Upper lobe of right lung (tissue), 1 donor: ENCODE measurements around the gene YPEL1. TPM values are rescaled to one million over a fixed set of nuclear protein-coding genes. Genes with fewer than 3 reads are reported as not detected.

Experiments
- ATAC-seq: fragments of 200-7000 bp; cut with Tn5 transposase; one replicate; pipeline ENCODE4 v1.9.1; 2020; ENCODE audit warnings: mild to moderate bottlenecking, moderate library complexity
- DNase-seq: peaks from one replicate; pipeline ENCODE4 v3.0.0-alpha.2; 2020
- H3K27ac ChIP-seq: fragments of 200-600 bp; one replicate; pipeline ENCODE4 v1.8.0; 2022
- H3K27me3 ChIP-seq: fragments of 200-600 bp; one replicate; pipeline ENCODE4 v1.8.0; 2022; ENCODE audit warnings: mild to moderate bottlenecking
- H3K36me3 ChIP-seq: fragments of 200-600 bp; one replicate; pipeline ENCODE4 v1.8.0; 2022
- H3K4me1 ChIP-seq: fragments of 200-600 bp; one replicate; pipeline ENCODE4 v1.8.0; 2022
- H3K4me3 ChIP-seq: fragments of 200-600 bp; one replicate; pipeline ENCODE4 v1.8.0; 2022; ENCODE audit warnings: mild to moderate bottlenecking
- H3K9me3 ChIP-seq: fragments of 200-600 bp; one replicate; pipeline ENCODE4 v1.8.0; 2022
- CTCF ChIP-seq: fragments of 200-600 bp; IDR thresholded peaks from one replicate; pipeline ENCODE4 v1.8.0; 2022; ENCODE audit warnings: antibody characterized with exemption
- intact Hi-C: fragments of 100-400 bp; cut with DNase I; formaldehyde crosslinking; loops from one replicate; pipeline ENCODE4 v1.11.0; 2022
- total RNA-seq: library from RNA; stranded (reverse); fragmentation: NEBNext Ultra II Directional; extraction: Animal tissue kit (Norgen Biotek cat#: 25700); gene quantifications from one replicate; pipeline ENCODE4 v1.2.1, GENCODE V29; 2021
- donor health status: DM: no; HTN: yes; CAD: no; lungs with severe emphysema.

YPEL1 gene
- total RNA-seq, 1 donor from 2014 or later: 6.7 TPM

GRCh38 chr22:21714786-21715185 lies 20.8 kb downstream of the YPEL1 start:
- TF ChIP-seq CTCF: no peak
- ATAC-seq (no peak), DNase-seq (no peak)
- Histone ChIP-seq H3K27ac (no peak overlapping the region), H3K36me3 (no peaks in the 10 kb centered on the region), H3K4me3 (no peak overlapping the region), H3K27me3 (no peaks in the 10 kb centered on the region), H3K9me3 (no peaks in the 10 kb centered on the region), H3K4me1 (no peaks in the 10 kb centered on the region)
- intact Hi-C loops: loop anchor here (10.0 kb wide), 1 partner anchor 220 kb away; no protein-coding TSS in a partner anchor

DNA sequence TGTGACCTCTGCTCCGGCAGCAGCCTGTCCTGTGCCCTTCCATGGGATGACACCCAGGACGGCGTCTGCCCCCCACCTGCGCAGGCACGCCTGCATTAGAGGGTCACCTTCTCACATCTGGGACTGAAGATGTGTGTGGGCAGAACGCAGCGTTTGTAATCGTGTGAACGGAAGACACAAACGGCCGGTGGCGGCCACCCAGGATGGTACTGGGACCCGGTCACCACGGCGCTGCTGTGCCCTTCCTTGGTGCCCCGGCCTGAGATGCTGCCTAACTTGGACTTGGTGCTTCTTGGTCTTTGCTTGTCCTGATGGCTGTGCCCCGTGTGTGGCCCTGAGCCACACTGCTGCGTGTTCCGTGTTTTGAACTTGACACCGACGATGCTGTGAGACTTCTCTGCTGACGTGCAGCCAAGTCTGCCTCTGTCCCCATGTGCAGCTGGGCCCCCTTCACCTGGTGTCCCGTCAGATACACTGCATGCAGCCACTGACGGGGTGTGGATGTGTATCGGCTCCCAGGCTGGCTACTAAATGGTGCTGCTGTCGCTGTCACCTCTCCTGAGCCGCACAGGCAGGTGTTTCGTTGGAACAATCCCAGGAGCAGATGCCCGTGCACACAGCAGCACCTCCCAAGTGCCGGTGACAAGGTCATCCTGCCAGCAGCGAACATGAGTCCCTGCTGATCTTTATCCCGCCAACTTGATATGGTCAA lies 21.4 kb downstream of the YPEL1 start:
- no peaks in the 10 kb centered on the region for H3K36me3 ChIP-seq
- no peak for ATAC-seq
- no peak for DNase-seq
- H3K27me3 ChIP-seq: no peaks in the 10 kb centered on the region
- no peaks in the 10 kb centered on the region for H3K9me3 ChIP-seq
- intact Hi-C loops: loop anchor here (10.0 kb wide), 1 partner anchor 221 kb away; no protein-coding TSS in a partner anchor
- no peak overlapping the region for H3K27ac ChIP-seq
- no peak overlapping the region for H3K4me3 ChIP-seq
- TF ChIP-seq CTCF: no peak
- H3K4me1 ChIP-seq: no peaks in the 10 kb centered on the region

GRCh38 chr22:21713428-21714058 lies 22.1 kb downstream of the YPEL1 start:
- H3K27me3 ChIP-seq: no peaks in the 10 kb centered on the region
- H3K4me3 ChIP-seq: no peak overlapping the region
- DNase-seq: no peak
- ATAC-seq: no peak
- H3K27ac ChIP-seq: no peak overlapping the region
- H3K36me3 ChIP-seq: no peaks in the 10 kb centered on the region
- no peak for TF ChIP-seq CTCF
- no peaks in the 10 kb centered on the region for H3K9me3 ChIP-seq
- H3K4me1 ChIP-seq: no peaks in the 10 kb centered on the region
- intact Hi-C loops: loop anchor here (10.0 kb wide), 1 partner anchor 221 kb away; no protein-coding TSS in a partner anchor

DNA sequence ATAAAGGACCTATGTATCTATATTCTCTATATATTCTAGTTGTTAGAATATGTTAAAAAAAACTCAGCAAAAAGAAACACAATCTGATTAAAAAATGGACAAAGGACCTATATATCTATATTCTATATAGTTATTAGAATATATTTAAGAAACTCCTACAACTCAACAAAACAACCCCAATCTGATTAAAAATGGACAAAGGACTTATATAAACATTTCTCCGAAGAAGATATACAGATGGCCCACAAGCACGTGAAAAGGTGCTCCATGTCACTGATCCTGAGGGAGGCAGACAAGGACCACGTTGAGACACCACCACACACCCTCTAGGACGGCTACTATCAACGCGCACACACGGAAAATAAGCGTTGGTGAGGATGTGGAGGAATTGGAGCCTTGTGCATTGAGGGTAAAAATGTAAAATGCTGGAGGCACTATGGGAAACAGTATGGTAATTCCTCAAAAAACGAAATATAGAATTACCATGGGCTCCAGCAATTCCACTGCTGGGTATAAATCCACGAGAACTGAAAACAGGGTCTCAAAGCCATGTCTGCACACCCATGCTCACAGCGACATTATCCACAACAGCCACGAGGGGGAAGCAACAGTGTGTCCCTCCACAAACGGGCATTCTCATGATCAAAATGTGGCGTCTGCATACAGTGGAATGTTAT lies 22.7 kb downstream of the YPEL1 start:
- TF ChIP-seq CTCF: peak; percentile 74
- Histone ChIP-seq H3K4me3 (no peak overlapping the region), H3K4me1 (no peaks in the 10 kb centered on the region), H3K9me3 (no peaks in the 10 kb centered on the region), H3K27me3 (no peaks in the 10 kb centered on the region), H3K36me3 (no peaks in the 10 kb centered on the region), H3K27ac (no peak overlapping the region)
- intact Hi-C loops: loop anchor here (10.0 kb wide), 1 partner anchor 222 kb away; no protein-coding TSS in a partner anchor
- DNase-seq: no peak
- peak; percentile 97 for ATAC-seq

DNA sequence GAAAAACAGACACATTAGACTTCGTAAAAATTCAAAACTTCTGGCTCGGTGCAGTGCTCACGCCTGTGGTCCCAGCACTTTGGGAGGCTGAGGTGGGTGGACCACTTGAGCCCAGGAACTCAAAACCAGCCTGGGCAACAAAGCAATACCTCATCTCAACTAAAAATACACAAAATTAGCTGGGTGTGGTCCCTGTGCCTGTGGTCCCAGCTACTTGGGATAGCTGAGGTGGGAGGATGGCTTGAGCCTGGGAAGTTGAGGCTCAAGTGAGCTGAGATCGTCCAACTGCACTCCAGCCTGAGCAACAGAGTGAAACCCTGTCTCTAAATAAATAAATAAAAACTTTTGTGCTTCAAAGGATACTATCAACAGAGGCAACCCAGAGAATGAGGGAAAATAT lies 23.7 kb downstream of the YPEL1 start:
- ATAC-seq (no peak), DNase-seq (no peak)
- Histone ChIP-seq H3K4me1 (no peaks in the 10 kb centered on the region), H3K4me3 (no peak overlapping the region), H3K36me3 (no peaks in the 10 kb centered on the region), H3K27ac (no peak overlapping the region), H3K9me3 (no peaks in the 10 kb centered on the region), H3K27me3 (no peaks in the 10 kb centered on the region)
- TF ChIP-seq CTCF: no peak
- intact Hi-C loops: loop anchor here (10.0 kb wide), 1 partner anchor 223 kb away; no protein-coding TSS in a partner anchor
